Middle frontal gyrus (tissue), 1 donor: ENCODE data around the gene SHISA7.
A peak's percentile ranks its signal among the peaks of the same experiment; 100 is the strongest.

Experiments used
- DNase-seq: peaks from one replicate; pipeline ENCODE4 v3.0.0-alpha.2; 2015; ENCODE audit warnings: low spot score; ENCODE audit errors: extremely low spot score

SHISA7 gene

GRCh38 chr19:55464039-55464661 is 21.1 kb upstream of the SHISA7 start:
- DNase-seq: no peak

GRCh38 chr19:55463583-55464031 is 20.5 kb upstream of the SHISA7 start:
- DNase-seq: no peak

- DNase-seq: no peak
Observed at GRCh38 chr19:55462722-55463121, 19.6 kb upstream of the SHISA7 start.

GRCh38 chr19:55461974-55462626 is 19.0 kb upstream of the SHISA7 start:
- DNase-seq: no peak

- DNase-seq: peak; percentile 98
Observed at GRCh38 chr19:55461259-55461973, 18.3 kb upstream of the SHISA7 start, which contains the start of gene ISOC2. Gene ISOC2, minus strand, starts transcription at chr19:55461642. Its CDS starts 5,156 bp downstream, at chr19:55456486.

- DNase-seq: no peak
Observed at GRCh38 chr19:55460670-55461258, 17.7 kb upstream of the SHISA7 start.

GRCh38 chr19:55459950-55460657 is 17.0 kb upstream of the SHISA7 start:
- no peak for DNase-seq

- DNase-seq: no peak
Observed at GRCh38 chr19:55459551-55459949, 16.4 kb upstream of the SHISA7 start.

GRCh38 chr19:55457683-55458457 is 14.8 kb upstream of the SHISA7 start:
- no peak for DNase-seq

- no peak for DNase-seq
Observed at GRCh38 chr19:55456347-55456746, 13.2 kb upstream of the SHISA7 start.

- DNase-seq: no peak
Observed at GRCh38 chr19:55455576-55456235, 12.6 kb upstream of the SHISA7 start.

- no peak for DNase-seq
Observed at GRCh38 chr19:55454787-55455243, 11.7 kb upstream of the SHISA7 start.

- DNase-seq: no peak
Observed at GRCh38 chr19:55453511-55454260, 10.6 kb upstream of the SHISA7 start.

GRCh38 chr19:55452749-55453346 is 9.7 kb upstream of the SHISA7 start:
- DNase-seq: peak; percentile 87

- no peak for DNase-seq
Observed at GRCh38 chr19:55451965-55452748, 9.1 kb upstream of the SHISA7 start.

- DNase-seq: no peak
Observed at GRCh38 chr19:55451163-55451964, 8.3 kb upstream of the SHISA7 start.

GRCh38 chr19:55449469-55449868 is 6.4 kb upstream of the SHISA7 start:
- DNase-seq: no peak
